Neural progenitor cell (in vitro differentiated cells): Measurements from ENCODE around the gene ITPR2. TPM values are rescaled to one million over a fixed set of nuclear protein-coding genes. Genes with fewer than 3 reads are reported as not detected.
A peak's percentile ranks its signal among the peaks of the same experiment; 100 is the strongest.

Experiments
- DNase-seq: peaks from one replicate; pipeline ENCODE4 v3.0.0-alpha.2; 2016; ENCODE audit warnings: low spot score
- H2AFZ ChIP-seq: fragments of 200-600 bp; sonication (generic); replicated peaks from 2 replicates; pipeline ENCODE4 v1.6.1; 2016; ENCODE audit warnings: antibody characterized with exemption
- H3F3A ChIP-seq: fragments of 200-600 bp; sonication (generic); 2 replicates; pipeline ENCODE4 v1.6.1; 2016; ENCODE audit warnings: antibody characterized with exemption, low read depth
- H3K27ac ChIP-seq: fragments of 200-600 bp; sonication (generic); 2 replicates; pipeline ENCODE4 v1.5.1; 2016; ENCODE audit warnings: mild to moderate bottlenecking
- H3K27me3 ChIP-seq: fragments of 200-600 bp; sonication (generic); 2 replicates; pipeline ENCODE4 v1.6.1; 2016; ENCODE audit warnings: mild to moderate bottlenecking, moderate library complexity
- H3K36me3 ChIP-seq: fragments of 200-600 bp; sonication (generic); 2 replicates; pipeline ENCODE4 v1.5.1; 2016
- H3K4me1 ChIP-seq: fragments of 200-600 bp; sonication (generic); 2 replicates; pipeline ENCODE4 v1.6.1; 2016; ENCODE audit warnings: mixed run types
- H3K4me2 ChIP-seq: fragments of 200-600 bp; sonication (generic); 2 replicates; pipeline ENCODE4 v1.6.1; 2016
- H3K4me3 ChIP-seq: fragments of 200-600 bp; sonication (generic); 2 replicates; pipeline ENCODE4 v1.5.1; 2016
- H3K79me2 ChIP-seq: fragments of 200-600 bp; sonication (generic); 2 replicates; pipeline ENCODE4 v1.6.1; 2016; ENCODE audit warnings: low read depth
- H3K9ac ChIP-seq: fragments of 200-600 bp; sonication (generic); 2 replicates; pipeline ENCODE4 v1.6.1; 2016
- H3K9me3 ChIP-seq: fragments of 200-600 bp; sonication (generic); 2 replicates; pipeline ENCODE4 v1.5.1; 2016; ENCODE audit warnings: low read depth
- H4K20me1 ChIP-seq: fragments of 200-600 bp; sonication (generic); 2 replicates; pipeline ENCODE4 v1.6.1; 2016; ENCODE audit warnings: low read depth
- H3K27ac Mint-ChIP-seq: 3 replicates; pipeline ENCODE4 v1.8.0; 2021; ENCODE audit warnings: mixed read lengths
- H3K27me3 Mint-ChIP-seq: 2 replicates; pipeline ENCODE4 v1.8.0; 2022; ENCODE audit warnings: low read depth, mild to moderate bottlenecking, inconsistent platforms, moderate library complexity, mixed read lengths; ENCODE audit not compliant: insufficient read depth
- H3K36me3 Mint-ChIP-seq: 3 replicates; pipeline ENCODE4 v1.8.0; 2021; ENCODE audit warnings: mixed read lengths
- H3K4me1 Mint-ChIP-seq: 3 replicates; pipeline ENCODE4 v1.8.0; 2021; ENCODE audit warnings: mixed read lengths
- H3K4me3 Mint-ChIP-seq: 3 replicates; pipeline ENCODE4 v1.8.0; 2021; ENCODE audit warnings: mild to moderate bottlenecking, moderate library complexity, mixed read lengths
- H3K9me3 Mint-ChIP-seq: 3 replicates; pipeline ENCODE4 v1.8.0; 2020; ENCODE audit warnings: mixed read lengths
- EZH2 ChIP-seq: fragments of 200-600 bp; sonication (generic); IDR thresholded peaks from 2 replicates; pipeline ENCODE4 v1.6.1; 2017; ENCODE audit warnings: antibody characterized with exemption, mild to moderate bottlenecking, moderate library complexity
- EZH2phosphoT487 ChIP-seq: fragments of 200-600 bp; sonication (generic); IDR thresholded peaks from 2 replicates; pipeline ENCODE4 v1.6.1; 2017; ENCODE audit warnings: antibody characterized with exemption
- total RNA-seq: library from RNA; depleted of rRNA; stranded (reverse); fragments of >200 nt; gene quantifications from 2 replicates; pipeline ENCODE4 v1.2.3, GENCODE V29; 2015; ENCODE audit warnings: low replicate concordance
- TF ChIP-seq, protein P1 (sequence below): fragments of 200-600 bp; sonication (generic); IDR thresholded peaks from 2 replicates; pipeline ENCODE4 v1.5.1; 2017; ENCODE audit warnings: antibody characterized with exemption, mild to moderate bottlenecking

Gene ITPR2
- total RNA-seq, 1 donor from 2014 or later: 11.4 TPM

DNA sequence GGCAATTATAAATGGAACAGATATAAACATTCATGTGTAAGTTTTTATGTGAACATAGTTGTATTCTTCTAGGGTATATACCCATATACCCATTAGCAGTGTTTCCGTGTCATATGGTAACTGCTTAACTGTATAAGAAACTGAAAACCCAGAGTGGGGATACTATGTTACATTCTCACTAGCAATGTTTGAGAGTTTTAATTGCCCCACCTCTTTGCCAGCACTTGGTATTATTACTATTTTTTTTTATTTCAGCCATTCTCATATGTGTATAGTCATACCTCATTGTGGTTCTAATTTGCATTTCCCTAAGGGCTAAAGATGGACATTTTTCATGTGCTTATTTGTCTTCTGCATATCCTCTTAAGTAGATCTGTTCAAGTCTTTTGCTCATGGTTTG, 28.7 kb upstream of the ITPR2 start:
- Histone ChIP-seq H2AFZ (no peak overlapping the region), H3K27ac (no peak overlapping the region), H3K27me3 (no peaks in the 10 kb centered on the region), H3K4me3 (no peak overlapping the region), H3K4me1 (no peaks in the 10 kb centered on the region), H4K20me1 (no peaks in the 10 kb centered on the region), H3K36me3 (no peaks in the 10 kb centered on the region), H3K9ac (no peak overlapping the region), H3K9me3 (no peaks in the 10 kb centered on the region), H3K4me2 (no peak overlapping the region), H3F3A (no peaks in the 10 kb centered on the region), H3K79me2 (no peaks in the 10 kb centered on the region)
- Mint-ChIP-seq H3K27ac (no peak overlapping the region), H3K4me3 (no peak overlapping the region), H3K9me3 (no peaks in the 10 kb centered on the region), H3K36me3 (no peaks in the 10 kb centered on the region), H3K4me1 (no peaks in the 10 kb centered on the region), H3K27me3 (no peaks in the 10 kb centered on the region)
- no peak for DNase-seq
- TF ChIP-seq EZH2phosphoT487 (no peak), EZH2 (no peak)
- TF ChIP-seq, protein P1, sequence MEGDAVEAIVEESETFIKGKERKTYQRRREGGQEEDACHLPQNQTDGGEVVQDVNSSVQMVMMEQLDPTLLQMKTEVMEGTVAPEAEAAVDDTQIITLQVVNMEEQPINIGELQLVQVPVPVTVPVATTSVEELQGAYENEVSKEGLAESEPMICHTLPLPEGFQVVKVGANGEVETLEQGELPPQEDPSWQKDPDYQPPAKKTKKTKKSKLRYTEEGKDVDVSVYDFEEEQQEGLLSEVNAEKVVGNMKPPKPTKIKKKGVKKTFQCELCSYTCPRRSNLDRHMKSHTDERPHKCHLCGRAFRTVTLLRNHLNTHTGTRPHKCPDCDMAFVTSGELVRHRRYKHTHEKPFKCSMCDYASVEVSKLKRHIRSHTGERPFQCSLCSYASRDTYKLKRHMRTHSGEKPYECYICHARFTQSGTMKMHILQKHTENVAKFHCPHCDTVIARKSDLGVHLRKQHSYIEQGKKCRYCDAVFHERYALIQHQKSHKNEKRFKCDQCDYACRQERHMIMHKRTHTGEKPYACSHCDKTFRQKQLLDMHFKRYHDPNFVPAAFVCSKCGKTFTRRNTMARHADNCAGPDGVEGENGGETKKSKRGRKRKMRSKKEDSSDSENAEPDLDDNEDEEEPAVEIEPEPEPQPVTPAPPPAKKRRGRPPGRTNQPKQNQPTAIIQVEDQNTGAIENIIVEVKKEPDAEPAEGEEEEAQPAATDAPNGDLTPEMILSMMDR: no peak

DNA sequence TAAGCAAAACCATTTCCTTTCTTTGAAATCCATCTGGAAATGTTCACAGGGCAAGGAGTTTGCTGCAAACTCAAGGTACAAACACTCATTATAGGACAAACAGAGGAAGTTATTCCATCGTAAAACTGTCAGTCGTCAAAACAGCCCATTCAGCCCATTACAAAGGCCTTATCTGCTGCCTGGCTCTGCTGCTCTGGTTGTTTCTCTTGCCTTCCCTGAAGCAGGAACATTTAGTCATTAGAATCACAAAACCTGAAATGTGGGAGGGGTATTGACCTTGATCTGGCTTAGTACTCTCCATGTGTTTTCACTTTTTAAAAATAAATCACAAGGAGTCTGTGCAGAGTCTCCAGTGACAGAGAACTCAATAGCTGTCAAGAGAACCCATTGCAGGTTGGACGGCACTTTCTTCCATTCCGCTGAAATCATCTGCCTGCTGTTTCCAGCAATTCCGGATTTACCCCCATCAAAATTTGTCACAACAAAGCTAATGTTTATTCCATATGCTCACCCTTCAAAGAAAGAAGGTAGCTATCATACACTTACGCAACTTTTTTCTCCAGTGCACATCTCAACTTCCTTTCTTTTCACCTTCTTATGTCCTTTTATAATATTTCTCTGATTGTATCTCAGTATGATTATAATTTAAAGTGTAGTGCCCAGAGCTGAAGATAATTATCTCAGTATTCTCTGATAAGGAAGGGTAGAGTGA, 24.6 kb upstream of the ITPR2 start:
- peak overlapping the region; percentile 14 for H2AFZ ChIP-seq
- no peak overlapping the region for H3K4me3 Mint-ChIP-seq

DNA sequence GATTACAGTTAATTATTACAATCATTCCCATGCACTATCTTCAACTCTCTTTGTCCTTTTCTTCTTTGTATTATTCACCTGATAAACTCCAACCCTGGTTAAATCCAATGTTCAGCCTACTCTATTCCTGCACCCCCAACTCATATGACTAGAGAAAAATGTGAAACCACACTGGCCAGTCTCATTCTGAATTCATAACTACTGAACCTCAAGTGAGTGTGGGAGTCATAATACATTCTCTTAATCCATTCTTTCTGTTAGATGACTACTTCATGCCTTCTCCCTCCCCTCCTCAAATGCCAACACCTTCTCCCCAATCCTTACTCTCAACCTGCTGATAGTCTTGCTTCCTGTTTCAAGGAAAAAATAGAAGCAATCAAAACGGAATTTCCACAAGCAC, 22.3 kb upstream of the ITPR2 start:
- Histone ChIP-seq H3K4me1 (no peaks in the 10 kb centered on the region), H3K9ac (no peak overlapping the region), H3K9me3 (no peaks in the 10 kb centered on the region), H3K79me2 (no peaks in the 10 kb centered on the region), H3F3A (no peaks in the 10 kb centered on the region), H3K4me3 (no peak overlapping the region), H2AFZ (no peak overlapping the region), H3K27ac (no peak overlapping the region), H4K20me1 (no peaks in the 10 kb centered on the region), H3K27me3 (no peaks in the 10 kb centered on the region), H3K4me2 (no peak overlapping the region), H3K36me3 (no peaks in the 10 kb centered on the region)
- H3K4me1 Mint-ChIP-seq: no peaks in the 10 kb centered on the region
- no peaks in the 10 kb centered on the region for H3K36me3 Mint-ChIP-seq
- no peak for DNase-seq
- H3K27me3 Mint-ChIP-seq: no peaks in the 10 kb centered on the region
- H3K4me3 Mint-ChIP-seq: no peak overlapping the region
- H3K27ac Mint-ChIP-seq: no peak overlapping the region
- no peaks in the 10 kb centered on the region for H3K9me3 Mint-ChIP-seq
- TF ChIP-seq EZH2phosphoT487 (no peak), EZH2 (no peak)
- TF ChIP-seq, protein P1: no peak

More for the DNA sequence above, 24.6 kb upstream of the ITPR2 start:
- no peak overlapping the region for H3K27ac ChIP-seq
- no peak overlapping the region for H3K4me2 ChIP-seq
- Mint-ChIP-seq H3K4me1 (no peaks in the 10 kb centered on the region), H3K27me3 (no peaks in the 10 kb centered on the region), H3K36me3 (no peaks in the 10 kb centered on the region), H3K9me3 (no peaks in the 10 kb centered on the region), H3K27ac (no peak overlapping the region)
- no peaks in the 10 kb centered on the region for H3K4me1 ChIP-seq
- DNase-seq: no peak
- no peaks in the 10 kb centered on the region for H3K79me2 ChIP-seq
- no peak overlapping the region for H3K9ac ChIP-seq
- no peaks in the 10 kb centered on the region for H3K9me3 ChIP-seq
- no peaks in the 10 kb centered on the region for H3K36me3 ChIP-seq
- H3K4me3 ChIP-seq: no peak overlapping the region
- H3K27me3 ChIP-seq: no peaks in the 10 kb centered on the region
- no peaks in the 10 kb centered on the region for H4K20me1 ChIP-seq
- TF ChIP-seq, protein P1: no peak
- TF ChIP-seq EZH2phosphoT487 (no peak), EZH2 (no peak)
- H3F3A ChIP-seq: no peaks in the 10 kb centered on the region
